Fibroblast of lung (primary cell): ENCODE measurements around the gene DICER1. TPM values are rescaled to one million over a fixed set of nuclear protein-coding genes. Genes with fewer than 3 reads are reported as not detected.

Experiments used
- DNase-seq, 2 donors: peaks; one replicate each; pipeline versions ENCODE4 v3.0.0 to v3.0.0-alpha.2; 2010; ENCODE audit warnings: low read depth in 2 of 2
- H2AFZ ChIP-seq: 2 replicates; pipeline ENCODE4 v1.5.1; 2012; ENCODE audit warnings: low read length, control low read depth, inconsistent platforms
- H3K27ac ChIP-seq: 2 replicates; pipeline ENCODE4 v1.5.1; 2011; ENCODE audit warnings: low read length, control low read depth; ENCODE audit not compliant: insufficient read depth
- H3K27me3 ChIP-seq: 2 replicates; pipeline ENCODE4 v1.5.1; 2011; ENCODE audit warnings: mild to moderate bottlenecking, low read length; ENCODE audit not compliant: control insufficient read depth, insufficient read depth
- H3K36me3 ChIP-seq: 2 replicates; pipeline ENCODE4 v1.5.1; 2011; ENCODE audit warnings: low read length; ENCODE audit not compliant: control insufficient read depth, insufficient read depth
- H3K4me1 ChIP-seq: 2 replicates; pipeline ENCODE4 v1.5.1; 2011; ENCODE audit warnings: low read length; ENCODE audit not compliant: control insufficient read depth, insufficient read depth; ENCODE audit errors: extremely low read depth
- H3K4me2 ChIP-seq: 2 replicates; pipeline ENCODE4 v1.5.1; 2011; ENCODE audit warnings: low read length, control low read depth; ENCODE audit not compliant: insufficient read depth; ENCODE audit errors: extremely low read depth
- H3K4me3 ChIP-seq, 4 experiments: fragments of 200-600 bp in 1 of 4; sonication (generic) in 1 of 4; replicated peaks in 1 of 4; 2 replicates each; pipeline ENCODE4 v1.5.1; 2011 to 2016; ENCODE audit warnings: low read length in 4 of 4, low read depth in 3 of 4, mild to moderate bottlenecking in 3 of 4, control low read depth in 2 of 4, inconsistent platforms in 1 of 4, mixed read lengths in 1 of 4; ENCODE audit not compliant: insufficient read depth in 1 of 4; ENCODE audit errors: control extremely low read depth in 1 of 4
- H3K79me2 ChIP-seq: 2 replicates; pipeline ENCODE4 v1.5.1; 2012; ENCODE audit warnings: mild to moderate bottlenecking, low read length, inconsistent platforms; ENCODE audit not compliant: control insufficient read depth, insufficient read depth
- H3K9ac ChIP-seq: 2 replicates; pipeline ENCODE4 v1.5.1; 2011; ENCODE audit warnings: mild to moderate bottlenecking, low read length, control low read depth; ENCODE audit not compliant: insufficient read depth
- H3K9me3 ChIP-seq: 2 replicates; pipeline ENCODE4 v1.5.1; 2012; ENCODE audit warnings: low read depth, low read length; ENCODE audit not compliant: control insufficient read depth, insufficient read depth
- H4K20me1 ChIP-seq: 2 replicates; pipeline ENCODE4 v1.5.1; 2011; ENCODE audit warnings: low read length; ENCODE audit not compliant: control insufficient read depth, insufficient read depth; ENCODE audit errors: extremely low read depth
- CTCF ChIP-seq, 2 donors: IDR thresholded peaks in 1 of 2; conservative IDR thresholded peaks in 1 of 2; 1 replicate in 1 of 2; 2 replicates in 1 of 2; pipeline ENCODE4 v1.5.1; 2011 to 2012; ENCODE audit warnings: low read length in 2 of 2, control low read depth in 1 of 2, inconsistent platforms in 1 of 2, low read depth in 1 of 2, mild to moderate bottlenecking in 1 of 2
- EZH2 ChIP-seq: IDR thresholded peaks from 2 replicates; pipeline ENCODE4 v1.5.1; 2012; ENCODE audit warnings: low read length, control low read depth, mild to moderate bottlenecking; ENCODE audit errors: missing control alignments
- polyA plus RNA-seq, 2 donors: library from polyadenylated mRNA; depleted of rRNA in 1 of 2; stranded (reverse) in 1 of 2; unstranded in 1 of 2; fragments of >200 nt; gene quantifications; 2 replicates each; pipeline ENCODE4 v1.2.1, GENCODE V29; 2011 to 2012; ENCODE audit warnings: missing spikeins in 1 of 2
- total RNA-seq: library from RNA; depleted of rRNA; stranded (reverse); fragments of >200 nt; gene quantifications from 2 replicates; pipeline ENCODE4 v1.2.1, GENCODE V29; 2014

Gene DICER1
- total and polyA plus RNA-seq, 2 donors (not counting 1 experiment from before 2014, with no cell fraction given) = 20.3 to 28.7 TPM

DNA sequence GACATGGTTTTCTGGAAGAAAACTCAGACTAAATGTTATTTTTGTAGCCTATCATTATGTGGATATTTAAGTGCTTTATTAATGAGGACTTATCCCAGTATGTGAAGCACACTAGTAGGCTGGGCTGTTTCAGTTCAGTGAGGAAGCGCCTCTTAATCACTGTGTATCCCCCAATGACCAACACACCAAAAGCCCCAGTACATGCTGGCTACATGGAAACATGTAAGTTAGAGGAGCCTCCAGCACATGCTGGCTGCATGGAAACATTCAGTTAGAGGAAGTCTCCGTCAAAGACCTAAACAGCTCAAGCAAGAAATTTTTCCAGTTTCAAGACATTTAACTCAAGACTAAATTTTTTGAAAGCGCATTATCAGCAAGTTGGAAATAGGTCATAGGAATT, 26.8 kb downstream of the DICER1 start:
- Histone ChIP-seq H3K4me1 (no peaks in the 10 kb centered on the region), H2AFZ (no peak overlapping the region), H3K27ac (no peak overlapping the region), H3K9me3 (no peaks in the 10 kb centered on the region), H4K20me1 (no peaks in the 10 kb centered on the region), H3K4me2 (no peak overlapping the region), H3K27me3 (no peaks in the 10 kb centered on the region), H3K4me3 (no peak overlapping the region), H3K9ac (no peak overlapping the region), H3K36me3 (no peaks in the 10 kb centered on the region), H3K79me2 (peaks cover 14% of the 10 kb centered on the region)
- TF ChIP-seq EZH2 = no peak
- TF ChIP-seq CTCF (conservative IDR thresholded peaks at IDR 0.05 in 1 of 2, IDR thresholded peaks at IDR 0.05 in 1 of 2; ENCODE audit: low read depth in 1 of 2, low read length in 2 of 2) = no peak
- DNase-seq = no peak

GRCh38 chr14:95128140-95128539, 29.2 kb downstream of the DICER1 start:
- no peaks in the 10 kb centered on the region for H3K9me3 ChIP-seq
- no peak overlapping the region for H3K4me2 ChIP-seq
- no peak overlapping the region for H3K4me3 ChIP-seq
- no peak overlapping the region for H3K27ac ChIP-seq
- H3K9ac ChIP-seq = no peak overlapping the region
- no peaks in the 10 kb centered on the region for H3K4me1 ChIP-seq
- TF ChIP-seq EZH2 (no peak), CTCF (conservative IDR thresholded peaks at IDR 0.05 in 1 of 2, IDR thresholded peaks at IDR 0.05 in 1 of 2; ENCODE audit: low read depth in 1 of 2, low read length in 2 of 2) (no peak)
- no peaks in the 10 kb centered on the region for H4K20me1 ChIP-seq
- H2AFZ ChIP-seq = no peak overlapping the region
- H3K79me2 ChIP-seq = peaks cover 2% of the 10 kb centered on the region
- no peak for DNase-seq
- H3K27me3 ChIP-seq = no peaks in the 10 kb centered on the region
- H3K36me3 ChIP-seq = peaks cover 3% of the 10 kb centered on the region

DNA sequence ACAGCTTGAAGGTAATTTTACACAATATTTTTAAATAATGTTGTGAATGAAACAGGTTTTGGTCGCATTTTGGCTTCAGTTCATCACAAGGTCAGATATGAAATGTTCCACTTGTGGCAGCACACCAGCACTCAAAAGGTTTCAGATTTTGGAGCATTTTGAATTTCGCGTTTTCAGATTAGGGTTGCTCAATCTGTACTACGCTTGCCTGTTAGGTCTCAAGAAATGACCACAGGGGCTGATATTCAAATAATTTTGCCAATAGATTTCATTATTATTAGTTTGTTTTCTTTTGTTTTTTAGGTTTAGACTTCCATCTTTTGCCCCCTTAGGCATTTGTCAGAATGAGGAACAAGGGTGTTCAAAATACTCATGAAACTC, 29.8 kb downstream of the DICER1 start:
- Histone ChIP-seq H3K4me2 (no peak overlapping the region), H3K9me3 (no peaks in the 10 kb centered on the region), H3K79me2 (peaks cover 2% of the 10 kb centered on the region), H3K4me3 (no peak overlapping the region), H4K20me1 (no peaks in the 10 kb centered on the region), H2AFZ (no peak overlapping the region), H3K36me3 (peaks cover 3% of the 10 kb centered on the region), H3K9ac (no peak overlapping the region), H3K4me1 (no peaks in the 10 kb centered on the region), H3K27me3 (no peaks in the 10 kb centered on the region), H3K27ac (no peak overlapping the region)
- TF ChIP-seq CTCF (conservative IDR thresholded peaks at IDR 0.05 in 1 of 2, IDR thresholded peaks at IDR 0.05 in 1 of 2; ENCODE audit: low read depth in 1 of 2, low read length in 2 of 2) (no peak), EZH2 (no peak)
- no peak for DNase-seq
